ENCODE data around the gene CDH4.

DNA sequence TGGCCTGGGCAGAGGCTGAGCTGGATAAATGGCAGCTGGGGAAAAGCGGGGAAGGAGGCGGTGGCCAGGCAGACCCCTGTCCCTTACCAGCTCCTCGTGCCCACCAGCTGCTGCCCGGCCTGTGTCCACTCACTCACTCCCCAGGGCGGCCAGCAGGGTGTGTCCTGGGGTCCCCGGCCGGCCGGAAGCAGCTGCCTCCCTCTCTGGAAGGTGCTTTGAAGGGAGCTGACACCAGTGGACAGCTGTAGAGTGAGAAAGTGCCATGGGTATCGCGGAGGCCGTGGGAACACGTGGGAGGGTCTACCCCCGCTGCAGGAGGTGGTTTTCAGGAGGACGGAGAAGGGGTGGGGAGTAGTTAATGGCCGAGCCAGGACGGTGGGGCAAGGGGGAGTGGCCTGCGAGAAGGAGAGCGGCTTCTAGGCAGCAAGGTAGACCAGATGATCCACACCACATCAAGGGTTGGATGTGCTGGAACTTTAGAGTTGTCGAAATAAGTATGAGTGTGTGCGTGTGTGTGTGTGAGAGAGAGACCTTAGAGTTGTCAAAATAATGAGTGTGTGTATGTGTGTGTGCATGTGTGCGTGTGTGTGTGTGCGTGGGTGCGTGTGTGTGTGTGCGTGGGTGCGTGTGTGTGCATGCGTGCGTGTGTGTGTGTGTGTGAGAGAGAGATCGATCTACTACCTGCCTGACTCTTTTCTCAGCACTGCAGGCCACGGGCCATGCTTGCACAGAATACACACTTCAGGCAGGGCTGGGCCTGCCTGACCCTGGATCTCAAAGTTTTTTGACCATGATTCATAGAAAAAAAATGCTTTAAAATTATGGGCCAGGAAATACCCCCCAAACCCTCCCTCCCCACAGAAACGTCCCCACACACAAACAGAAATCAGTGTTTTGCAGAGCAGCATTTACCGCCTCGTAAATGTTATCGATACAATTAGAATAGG lies 43.9 kb downstream of the CDH4 start:
- TF ChIP-seq ZFX (IDR thresholded peaks at IDR 0.05): no peak
- TF ChIP-seq, protein P1, sequence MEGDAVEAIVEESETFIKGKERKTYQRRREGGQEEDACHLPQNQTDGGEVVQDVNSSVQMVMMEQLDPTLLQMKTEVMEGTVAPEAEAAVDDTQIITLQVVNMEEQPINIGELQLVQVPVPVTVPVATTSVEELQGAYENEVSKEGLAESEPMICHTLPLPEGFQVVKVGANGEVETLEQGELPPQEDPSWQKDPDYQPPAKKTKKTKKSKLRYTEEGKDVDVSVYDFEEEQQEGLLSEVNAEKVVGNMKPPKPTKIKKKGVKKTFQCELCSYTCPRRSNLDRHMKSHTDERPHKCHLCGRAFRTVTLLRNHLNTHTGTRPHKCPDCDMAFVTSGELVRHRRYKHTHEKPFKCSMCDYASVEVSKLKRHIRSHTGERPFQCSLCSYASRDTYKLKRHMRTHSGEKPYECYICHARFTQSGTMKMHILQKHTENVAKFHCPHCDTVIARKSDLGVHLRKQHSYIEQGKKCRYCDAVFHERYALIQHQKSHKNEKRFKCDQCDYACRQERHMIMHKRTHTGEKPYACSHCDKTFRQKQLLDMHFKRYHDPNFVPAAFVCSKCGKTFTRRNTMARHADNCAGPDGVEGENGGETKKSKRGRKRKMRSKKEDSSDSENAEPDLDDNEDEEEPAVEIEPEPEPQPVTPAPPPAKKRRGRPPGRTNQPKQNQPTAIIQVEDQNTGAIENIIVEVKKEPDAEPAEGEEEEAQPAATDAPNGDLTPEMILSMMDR (conservative IDR thresholded peaks at IDR 0.05): no peak

All from C4-2B (cell line).